Fibroblast of pulmonary artery (primary cell): ENCODE measurements around the gene FAM186B.

Experiments used
- DNase-seq: peaks from one replicate; pipeline ENCODE4 v3.0.0-alpha.2; 2010; ENCODE audit warnings: low read depth
- H3K4me3 ChIP-seq: replicated peaks from 2 replicates; pipeline ENCODE4 v1.5.1; 2011; ENCODE audit warnings: low read depth, mild to moderate bottlenecking, control low read depth, low read length, moderate library complexity
- TF ChIP-seq, protein P1 (sequence below): IDR thresholded peaks from 2 replicates; pipeline ENCODE4 v1.5.1; 2011; ENCODE audit warnings: mild to moderate bottlenecking, control low read depth, low read length, inconsistent platforms; ENCODE audit errors: missing control alignments

FAM186B gene

DNA sequence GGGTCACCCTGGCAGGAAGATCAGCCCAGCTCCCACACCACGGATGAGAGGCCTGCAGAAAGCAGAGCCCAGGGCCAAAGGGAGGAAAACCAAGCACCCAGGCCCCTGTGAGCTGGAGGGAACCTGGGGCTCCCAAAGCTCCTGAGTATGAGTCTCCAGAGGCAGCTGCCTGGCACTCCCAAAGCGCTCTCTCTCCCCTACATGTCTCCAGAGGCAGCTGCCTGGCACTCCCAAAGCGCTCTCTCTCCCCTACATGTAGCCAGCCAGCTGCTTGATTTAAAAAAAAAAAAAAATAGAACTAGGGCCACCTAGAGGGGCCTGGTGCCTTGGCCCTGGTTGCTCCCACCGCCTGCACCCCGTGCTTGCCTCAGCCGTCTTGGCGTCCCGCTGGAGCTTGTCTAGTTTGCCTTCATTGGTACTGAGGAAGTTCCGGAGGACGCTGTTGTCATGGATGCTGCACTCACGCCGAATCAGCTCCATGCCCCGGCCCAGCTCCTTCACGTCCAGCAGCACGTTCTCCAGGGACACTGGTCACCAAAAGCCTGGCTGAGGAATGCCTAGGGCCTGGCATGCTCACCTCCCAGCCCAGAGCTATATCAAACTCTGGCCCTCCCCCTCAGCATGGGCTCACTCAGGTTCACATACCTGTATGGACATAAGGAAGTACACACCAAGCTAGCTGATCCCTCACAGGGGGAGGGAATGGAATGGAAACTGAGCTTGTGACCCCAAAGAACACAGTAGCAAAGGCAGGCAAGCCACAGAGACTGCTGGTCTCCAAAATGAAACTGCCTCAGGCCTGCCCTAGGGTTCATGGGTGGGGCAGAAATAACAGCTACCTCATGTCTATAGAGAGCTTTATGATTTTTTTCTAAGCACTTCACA, 42.6 kb upstream of the FAM186B start:
- TF ChIP-seq, protein P1, sequence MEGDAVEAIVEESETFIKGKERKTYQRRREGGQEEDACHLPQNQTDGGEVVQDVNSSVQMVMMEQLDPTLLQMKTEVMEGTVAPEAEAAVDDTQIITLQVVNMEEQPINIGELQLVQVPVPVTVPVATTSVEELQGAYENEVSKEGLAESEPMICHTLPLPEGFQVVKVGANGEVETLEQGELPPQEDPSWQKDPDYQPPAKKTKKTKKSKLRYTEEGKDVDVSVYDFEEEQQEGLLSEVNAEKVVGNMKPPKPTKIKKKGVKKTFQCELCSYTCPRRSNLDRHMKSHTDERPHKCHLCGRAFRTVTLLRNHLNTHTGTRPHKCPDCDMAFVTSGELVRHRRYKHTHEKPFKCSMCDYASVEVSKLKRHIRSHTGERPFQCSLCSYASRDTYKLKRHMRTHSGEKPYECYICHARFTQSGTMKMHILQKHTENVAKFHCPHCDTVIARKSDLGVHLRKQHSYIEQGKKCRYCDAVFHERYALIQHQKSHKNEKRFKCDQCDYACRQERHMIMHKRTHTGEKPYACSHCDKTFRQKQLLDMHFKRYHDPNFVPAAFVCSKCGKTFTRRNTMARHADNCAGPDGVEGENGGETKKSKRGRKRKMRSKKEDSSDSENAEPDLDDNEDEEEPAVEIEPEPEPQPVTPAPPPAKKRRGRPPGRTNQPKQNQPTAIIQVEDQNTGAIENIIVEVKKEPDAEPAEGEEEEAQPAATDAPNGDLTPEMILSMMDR, result no peak

DNA sequence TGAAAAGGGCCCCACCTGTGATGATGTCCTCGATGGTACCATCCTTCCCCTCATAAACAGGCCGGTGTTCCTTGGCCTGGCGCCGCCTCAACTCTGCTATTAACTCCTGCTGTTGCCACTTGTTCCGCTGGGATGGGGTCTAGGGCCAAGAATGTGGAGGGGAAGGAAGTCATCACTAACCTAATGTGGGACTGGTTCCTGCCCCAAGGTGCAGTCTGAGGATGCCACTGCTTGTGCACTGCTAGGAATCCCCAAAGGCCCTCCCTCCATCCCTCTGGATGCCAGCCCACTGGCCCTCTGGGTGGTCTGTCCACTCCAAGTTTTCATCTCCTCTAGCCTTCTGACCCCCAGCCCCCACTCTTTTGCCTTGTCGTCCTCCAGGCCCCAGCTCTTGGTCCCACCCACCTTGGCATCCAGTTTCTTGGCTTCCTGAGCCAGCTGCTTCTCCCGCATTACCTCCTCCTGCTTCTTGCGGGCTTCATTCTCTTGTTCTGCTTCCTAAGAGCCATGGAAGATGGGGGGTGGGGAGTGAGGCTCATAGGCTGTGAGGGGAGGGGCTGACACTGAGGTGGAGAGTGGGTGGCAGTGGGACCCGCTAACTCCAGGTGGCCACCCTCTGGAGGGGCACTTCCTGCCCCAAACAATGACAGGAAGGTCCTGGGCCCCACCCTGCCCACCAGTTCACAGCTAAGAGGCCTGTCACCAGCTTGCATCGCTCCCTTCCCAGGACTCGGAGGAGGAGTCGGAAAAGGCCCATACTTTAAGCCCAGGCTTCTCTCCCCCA, 41.6 kb upstream of the FAM186B start:
- DNase-seq, result peak; percentile 29
- TF ChIP-seq, protein P1, result no peak
- no peak overlapping the region for H3K4me3 ChIP-seq

More for the DNA sequence above, 42.6 kb upstream of the FAM186B start:
- DNase-seq, result no peak
- H3K4me3 ChIP-seq, result no peak overlapping the region

DNA sequence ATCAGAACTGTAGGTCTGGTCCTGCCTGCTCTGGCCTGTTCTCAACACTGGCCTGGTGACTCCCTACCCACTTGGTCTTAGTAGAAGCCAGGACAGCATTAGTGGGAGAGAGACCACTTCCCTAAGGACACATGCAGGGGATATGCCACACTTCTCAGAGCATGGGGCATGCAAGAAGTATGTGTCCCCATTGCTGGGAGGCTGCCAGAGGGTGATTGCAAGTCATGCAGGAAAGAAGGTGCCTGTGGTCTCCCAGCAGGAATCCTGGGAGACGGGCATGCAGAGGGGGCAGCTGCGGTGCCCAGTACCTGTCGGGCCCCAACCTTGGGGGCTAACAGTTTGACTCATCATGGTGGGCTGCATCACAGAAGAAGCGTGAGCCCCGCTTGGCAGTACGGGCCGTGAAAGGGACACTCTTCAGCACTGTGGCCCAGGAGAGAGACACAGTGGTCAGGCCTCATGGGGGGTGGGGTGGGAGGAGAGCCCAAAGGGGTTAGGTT, 40.9 kb upstream of the FAM186B start:
- TF ChIP-seq, protein P1, result no peak
- no peak for DNase-seq
- H3K4me3 ChIP-seq, result no peak overlapping the region

DNA sequence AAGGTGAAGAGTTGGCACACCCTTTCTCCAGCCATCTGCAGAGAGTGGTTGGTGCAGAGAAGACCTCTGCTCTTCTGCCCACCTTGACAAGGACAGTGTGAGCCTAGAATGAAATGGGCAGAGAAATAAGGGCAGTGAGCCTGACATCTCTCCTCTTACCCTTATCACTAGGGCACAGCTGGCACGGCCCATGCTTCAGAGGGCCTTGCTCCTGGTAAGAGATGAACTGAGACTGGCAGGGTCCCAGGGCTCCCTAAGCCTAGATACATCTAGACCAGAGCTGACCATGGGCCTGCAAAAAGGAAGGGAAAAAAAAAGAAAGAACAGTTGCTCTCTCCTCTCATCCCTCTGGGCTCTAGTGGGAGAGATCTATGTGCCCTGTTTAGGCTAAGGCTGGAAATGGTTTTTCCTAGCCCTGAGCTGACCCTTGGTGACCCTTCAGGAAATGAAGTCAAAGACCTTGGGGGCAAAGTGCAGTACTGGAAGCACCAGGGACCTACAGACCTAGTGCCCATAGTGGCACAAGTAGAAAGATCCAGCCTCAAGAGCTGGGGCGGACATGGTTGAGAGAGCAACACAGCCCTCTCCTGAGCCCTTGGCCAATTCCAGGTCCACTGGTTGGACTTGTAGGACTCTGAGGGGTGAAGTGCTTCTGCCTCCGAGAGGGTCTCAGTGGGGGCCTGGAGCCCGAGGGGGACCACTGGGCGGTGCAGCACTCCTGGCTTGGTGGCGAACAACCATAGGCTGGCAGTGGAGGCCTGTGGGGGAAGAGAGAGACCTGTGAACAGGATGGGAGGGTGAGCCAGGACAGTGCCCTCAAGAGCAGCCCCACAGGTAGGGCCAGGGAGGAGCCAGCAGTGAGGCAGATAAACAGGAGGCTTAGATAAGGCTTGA, 40.0 kb upstream of the FAM186B start:
- H3K4me3 ChIP-seq, result no peak overlapping the region
- TF ChIP-seq, protein P1, result no peak
- no peak for DNase-seq

DNA sequence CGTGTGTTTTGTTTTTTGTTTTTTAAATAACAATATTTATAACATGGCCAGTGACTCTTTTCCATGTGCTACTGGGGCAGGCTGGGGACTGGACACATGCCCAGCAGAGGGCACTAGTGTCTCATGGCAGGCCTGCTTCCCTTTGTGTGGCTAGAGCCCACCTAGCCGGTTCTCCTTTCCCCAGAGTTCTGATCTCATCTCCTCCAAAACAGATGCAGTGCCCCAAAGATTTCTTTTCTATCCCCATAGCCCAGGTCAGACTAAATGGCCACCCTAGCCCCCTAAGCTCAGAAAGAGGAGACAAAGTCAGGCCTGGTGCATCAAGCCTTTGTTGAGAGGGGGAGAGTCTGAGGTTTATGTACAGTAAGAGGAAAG, 39.2 kb upstream of the FAM186B start:
- no peak overlapping the region for H3K4me3 ChIP-seq
- peak; percentile 85 for DNase-seq
- TF ChIP-seq, protein P1, result peak; percentile 98

DNA sequence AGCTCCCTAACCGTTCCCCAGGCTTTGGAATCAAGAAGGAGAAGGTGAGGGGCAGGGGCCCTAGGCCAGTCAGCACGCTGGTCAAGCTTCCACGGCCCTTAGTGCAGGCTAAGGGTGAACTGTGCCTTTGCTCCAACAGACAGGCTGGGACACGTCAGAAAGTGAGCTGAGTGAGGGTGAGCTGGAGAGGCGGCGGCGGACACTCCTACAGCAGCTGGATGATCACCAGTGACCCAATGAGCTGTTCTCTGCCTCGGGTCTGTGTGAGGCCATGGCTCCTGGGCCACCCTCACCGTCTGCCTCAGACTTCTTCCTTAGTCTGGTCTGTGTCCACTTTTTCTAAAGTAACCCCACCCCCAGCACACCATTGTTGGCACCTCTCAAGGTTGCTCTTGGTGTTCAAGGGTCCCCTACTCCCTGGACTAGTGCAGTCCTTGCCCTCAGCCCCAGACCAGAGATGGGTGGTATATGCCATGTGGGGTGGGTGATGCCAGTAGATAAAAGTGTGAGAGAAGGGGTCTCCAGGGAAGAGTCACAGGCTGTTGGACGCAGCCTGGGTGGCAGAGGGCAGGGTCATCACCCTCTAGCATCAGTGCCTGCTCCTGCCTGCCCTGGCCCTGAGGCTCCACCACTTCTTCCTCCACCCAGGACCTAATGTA, 38.7 kb upstream of the FAM186B start:
- no peak overlapping the region for H3K4me3 ChIP-seq
- TF ChIP-seq, protein P1, result no peak
- DNase-seq, result no peak
